Neural cell (in vitro differentiated cells): Measurements from ENCODE around the gene USP48.

ENCODE experiments used
- CTCF ChIP-seq: fragments of 450-650 bp; IDR thresholded peaks from 2 replicates; pipeline ENCODE4 v1.5.1; 2014; ENCODE audit warnings: antibody characterized with exemption, mild to moderate bottlenecking, moderate library complexity; ENCODE audit not compliant: poor library complexity, severe bottlenecking
- EP300 ChIP-seq: fragments of 450-650 bp; conservative IDR thresholded peaks from 2 replicates; pipeline ENCODE4 v1.6.1; 2014; ENCODE audit warnings: antibody characterized with exemption, mild to moderate bottlenecking, moderate library complexity; ENCODE audit not compliant: poor library complexity, severe bottlenecking
- EZH2 ChIP-seq: fragments of 200-600, 300-800 bp; shearing (Covaris generic), sonication (generic); IDR thresholded peaks from 2 replicates; pipeline ENCODE4 v1.6.1; 2014; ENCODE audit warnings: antibody characterized with exemption, low read length, borderline replicate concordance, mild to moderate bottlenecking; ENCODE audit not compliant: insufficient read depth, poor library complexity, severe bottlenecking
- MXI1 ChIP-seq: fragments of 450-650 bp; conservative IDR thresholded peaks from 2 replicates; pipeline ENCODE4 v1.6.1; 2014; ENCODE audit warnings: antibody characterized with exemption, mild to moderate bottlenecking; ENCODE audit not compliant: poor library complexity, severe bottlenecking
- POLR2AphosphoS5 ChIP-seq: IDR thresholded peaks from 2 replicates; pipeline ENCODE4 v1.6.1; 2012
- RAD21 ChIP-seq: fragments of 450-650 bp; conservative IDR thresholded peaks from 2 replicates; pipeline ENCODE4 v1.6.1; 2014; ENCODE audit warnings: antibody characterized with exemption, mild to moderate bottlenecking, moderate library complexity
- REST ChIP-seq: IDR thresholded peaks from 2 replicates; pipeline ENCODE4 v1.6.1; 2012; ENCODE audit warnings: borderline replicate concordance
- SMC3 ChIP-seq: fragments of 450-650 bp; conservative IDR thresholded peaks from 2 replicates; pipeline ENCODE4 v1.6.1; 2014; ENCODE audit warnings: antibody characterized with exemption, mild to moderate bottlenecking, moderate library complexity; ENCODE audit not compliant: poor library complexity
- TAF1 ChIP-seq: IDR thresholded peaks from 2 replicates; pipeline ENCODE4 v1.6.1; 2012; ENCODE audit warnings: low read depth

GRCh38 chr1:21645550-21645949 lies 137.4 kb downstream of the USP48 start:
- TF ChIP-seq CTCF = no peak
- TF ChIP-seq TAF1 = no peak
- no peak for TF ChIP-seq POLR2AphosphoS5
- TF ChIP-seq REST = no peak
- no peak for TF ChIP-seq EP300
- TF ChIP-seq EZH2 = no peak
- no peak for TF ChIP-seq SMC3
- TF ChIP-seq RAD21 = no peak
- TF ChIP-seq MXI1 = no peak
